ENCODE data around the gene PTPRG. TPM values are rescaled to one million over a fixed set of nuclear protein-coding genes. Genes with fewer than 3 reads are reported as not detected.

PTPRG gene
- total and polyA plus RNA-seq, 2 experiments from 2014 or later: 24.4 to 131 TPM

DNA sequence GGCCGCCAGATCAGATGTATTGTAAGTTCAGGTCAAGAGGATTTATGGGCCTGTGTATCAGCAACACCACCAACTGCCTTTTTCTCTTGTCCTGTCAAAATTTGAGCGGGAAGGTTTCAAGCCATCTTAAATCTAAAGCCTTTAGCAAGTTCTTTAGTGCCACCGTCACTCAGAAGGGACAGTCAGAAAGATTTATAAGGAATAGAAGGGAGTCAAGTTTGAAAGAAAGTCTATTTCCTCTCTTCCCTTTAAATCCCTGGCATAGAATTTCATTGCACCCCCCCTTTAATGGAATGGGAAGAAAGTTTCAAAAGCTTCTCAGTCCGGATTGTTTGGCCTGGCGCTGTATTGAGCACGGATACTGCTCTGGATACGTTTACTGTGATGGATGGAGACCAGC, 452.6 kb downstream of the PTPRG start:
- H3K4me3 ChIP-seq: no peak overlapping the region
- DNase-seq (ENCODE audit: low spot score): no peak
- no peaks in the 10 kb centered on the region; the same call in 1 of the 2 replicates for H3K9me2 ChIP-seq (ENCODE audit: insufficient read depth)
- Mint-ChIP-seq H3K36me3 (ENCODE audit: low read depth) (peaks cover 43% of the 10 kb centered on the region), H3K9me3 (peaks cover 11% of the 10 kb centered on the region; the same call in 2 of the 3 replicates), H3K27me3 (ENCODE audit: insufficient read depth, low read depth, poor library complexity) (peaks cover 2% of the 10 kb centered on the region), H3K27ac (no peak overlapping the region), H3K4me3 (no peak overlapping the region), H3K4me1 (peaks cover 15% of the 10 kb centered on the region)
- H3K4me1 ChIP-seq (ENCODE audit: insufficient read depth): no peaks in the 10 kb centered on the region
- H3K79me2 ChIP-seq (replicated peaks; ENCODE audit: insufficient read depth): peaks cover 27% of the 10 kb centered on the region
- no peak overlapping the region for H2AFZ ChIP-seq
- no peaks in the 10 kb centered on the region for H3F3A ChIP-seq (replicated peaks; ENCODE audit: low read depth)
- no peak overlapping the region; the same call in 1 of the 2 replicates for H3K27ac ChIP-seq (ENCODE audit: low read depth)
- H3K36me3 ChIP-seq (ENCODE audit: insufficient read depth): no peaks in the 10 kb centered on the region
- H3K4me2 ChIP-seq: no peak overlapping the region
- H3K27me3 ChIP-seq (ENCODE audit: insufficient read depth): no peaks in the 10 kb centered on the region
- H4K20me1 ChIP-seq (replicated peaks; ENCODE audit: insufficient read depth): 0 out of 2 replicates have a peak, but pooled peaks cover 5% of the 10 kb centered on the region
- ATAC-seq: no peak
- TF ChIP-seq CREB1 (CRISPR knock-in tag; IDR thresholded peaks at IDR 0.05; ENCODE audit: low read depth) (no peak), JUNB (IDR thresholded peaks at IDR 0.05; ENCODE audit: unreplicated experiment) (no peak), STAT1 (IDR thresholded peaks at IDR 0.05; ENCODE audit: unreplicated experiment) (no peak), ZNF114 (CRISPR knock-in tag; IDR thresholded peaks at IDR 0.05) (no peak), NANOG (IDR thresholded peaks at IDR 0.05; ENCODE audit: borderline replicate concordance) (no peak), CTCF (conservative IDR thresholded peaks at IDR 0.05; ENCODE audit: low read depth in 2 of 2) (no peak), EZH2phosphoT487 (IDR thresholded peaks at IDR 0.05; ENCODE audit: unreplicated experiment) (no peak), ETS1 (IDR thresholded peaks at IDR 0.05) (no peak), EZH2 (IDR thresholded peaks at IDR 0.05; ENCODE audit: low read depth, unreplicated experiment) (no peak), POLR2AphosphoS5 (IDR thresholded peaks at IDR 0.05; ENCODE audit: low read depth) (no peak), ZNF462 (CRISPR knock-in tag; IDR thresholded peaks at IDR 0.05) (no peak), ZNF331 (CRISPR knock-in tag; IDR thresholded peaks at IDR 0.05; ENCODE audit: low read depth) (no peak)
- TF ChIP-seq, protein P1, sequence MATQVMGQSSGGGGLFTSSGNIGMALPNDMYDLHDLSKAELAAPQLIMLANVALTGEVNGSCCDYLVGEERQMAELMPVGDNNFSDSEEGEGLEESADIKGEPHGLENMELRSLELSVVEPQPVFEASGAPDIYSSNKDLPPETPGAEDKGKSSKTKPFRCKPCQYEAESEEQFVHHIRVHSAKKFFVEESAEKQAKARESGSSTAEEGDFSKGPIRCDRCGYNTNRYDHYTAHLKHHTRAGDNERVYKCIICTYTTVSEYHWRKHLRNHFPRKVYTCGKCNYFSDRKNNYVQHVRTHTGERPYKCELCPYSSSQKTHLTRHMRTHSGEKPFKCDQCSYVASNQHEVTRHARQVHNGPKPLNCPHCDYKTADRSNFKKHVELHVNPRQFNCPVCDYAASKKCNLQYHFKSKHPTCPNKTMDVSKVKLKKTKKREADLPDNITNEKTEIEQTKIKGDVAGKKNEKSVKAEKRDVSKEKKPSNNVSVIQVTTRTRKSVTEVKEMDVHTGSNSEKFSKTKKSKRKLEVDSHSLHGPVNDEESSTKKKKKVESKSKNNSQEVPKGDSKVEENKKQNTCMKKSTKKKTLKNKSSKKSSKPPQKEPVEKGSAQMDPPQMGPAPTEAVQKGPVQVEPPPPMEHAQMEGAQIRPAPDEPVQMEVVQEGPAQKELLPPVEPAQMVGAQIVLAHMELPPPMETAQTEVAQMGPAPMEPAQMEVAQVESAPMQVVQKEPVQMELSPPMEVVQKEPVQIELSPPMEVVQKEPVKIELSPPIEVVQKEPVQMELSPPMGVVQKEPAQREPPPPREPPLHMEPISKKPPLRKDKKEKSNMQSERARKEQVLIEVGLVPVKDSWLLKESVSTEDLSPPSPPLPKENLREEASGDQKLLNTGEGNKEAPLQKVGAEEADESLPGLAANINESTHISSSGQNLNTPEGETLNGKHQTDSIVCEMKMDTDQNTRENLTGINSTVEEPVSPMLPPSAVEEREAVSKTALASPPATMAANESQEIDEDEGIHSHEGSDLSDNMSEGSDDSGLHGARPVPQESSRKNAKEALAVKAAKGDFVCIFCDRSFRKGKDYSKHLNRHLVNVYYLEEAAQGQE (IDR thresholded peaks at IDR 0.05; ENCODE audit: unreplicated experiment): no peak

Measured in GM23338 (cell line).